GM19238 (cell line): ENCODE measurements around the gene TSSK6.
A peak's percentile ranks its signal among the peaks of the same experiment; 100 is the strongest.
"Not testable (repeated sequence)": the region's sequence is repeated elsewhere in the genome, so short reads cannot be mapped to it uniquely, and the experiment has no call there.

Experiments
- DNase-seq: peaks from one replicate; pipeline ENCODE4 v3.0.0; 2011; ENCODE audit warnings: low spot score; ENCODE audit not compliant: insufficient read length

Gene TSSK6

DNA sequence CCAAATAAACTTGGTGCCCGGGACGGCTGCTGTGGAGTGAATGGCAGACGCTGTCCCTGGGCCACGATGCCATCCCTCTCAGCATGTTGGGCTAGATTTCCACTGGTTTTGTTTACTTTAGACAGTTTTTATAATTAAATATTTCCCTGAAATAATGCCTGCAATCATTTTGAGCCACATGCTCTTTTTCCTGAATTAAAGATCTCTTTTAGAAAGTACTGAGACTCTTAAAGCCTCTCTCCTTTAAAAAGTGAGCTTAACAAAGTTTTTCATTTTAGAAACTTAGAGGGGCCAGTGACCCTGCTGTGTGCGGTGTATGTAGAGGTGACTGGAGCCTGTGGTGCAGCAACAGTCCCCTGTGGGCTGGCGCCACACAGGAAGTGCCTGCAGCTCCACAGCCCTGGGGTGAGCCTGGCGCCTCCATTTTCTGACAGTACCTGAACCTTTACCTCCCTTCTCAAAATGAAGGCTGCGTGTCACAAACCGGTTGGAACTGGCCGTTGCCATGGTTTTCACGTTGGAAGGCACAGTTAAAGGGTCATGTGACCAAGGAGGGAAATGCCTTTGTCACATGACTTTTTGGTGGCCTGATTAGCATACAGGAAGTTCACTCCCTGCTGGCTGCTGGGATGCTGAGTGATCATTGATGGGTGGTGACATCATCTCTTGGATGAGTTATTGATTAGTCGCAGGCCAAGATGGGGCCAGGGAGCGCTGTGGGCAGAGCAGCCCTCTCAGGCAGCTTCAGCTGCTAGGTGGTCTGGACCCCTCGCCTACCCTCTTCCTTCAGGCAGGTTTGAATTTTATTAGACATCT, 26.3 kb downstream of the TSSK6 start:
- DNase-seq, result peak; percentile 70

DNA sequence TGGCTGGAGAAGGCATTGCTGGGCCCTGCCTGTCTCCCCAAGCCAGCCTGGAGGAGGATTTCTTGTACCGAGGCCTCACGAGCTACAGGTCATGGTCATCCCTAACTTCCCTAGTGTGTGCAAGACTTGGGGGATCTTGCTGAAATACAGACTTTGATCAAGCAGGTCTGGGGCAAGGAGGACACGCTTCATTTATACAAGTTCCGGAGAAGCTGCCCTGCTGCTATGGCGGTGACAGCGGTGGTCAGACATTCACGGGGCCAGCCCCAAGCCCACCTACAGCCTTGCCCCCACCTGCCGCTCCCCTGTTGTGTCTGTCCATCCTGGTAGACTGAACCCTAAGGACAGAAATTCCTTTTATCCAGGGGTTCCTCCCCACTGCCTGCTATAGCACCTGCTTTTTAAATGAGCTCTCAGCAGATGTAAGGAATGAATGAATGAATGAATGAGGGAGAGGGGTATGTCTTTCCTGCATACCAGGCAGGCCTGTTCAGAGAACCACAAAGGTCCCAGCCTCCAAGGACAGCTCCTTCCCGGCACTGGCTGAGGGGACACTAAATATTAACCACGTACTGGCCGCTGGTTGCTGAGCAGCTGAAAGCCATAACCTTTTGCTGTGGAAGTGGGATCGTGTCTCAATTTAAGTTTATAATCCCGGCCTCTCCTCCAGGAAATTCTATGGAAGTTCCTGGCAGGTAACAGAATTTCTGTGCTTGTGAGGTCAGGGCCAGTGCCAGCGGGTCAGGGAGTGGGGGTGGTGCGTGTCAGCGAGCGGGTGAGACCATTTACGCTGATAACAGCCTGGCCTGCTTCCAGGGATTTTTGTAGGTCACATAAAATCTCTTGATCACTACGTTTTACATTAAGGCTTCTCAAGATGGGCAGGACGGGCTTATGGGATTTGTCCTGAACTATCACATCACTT, 27.1 kb downstream of the TSSK6 start:
- no peak for DNase-seq

GRCh38 chr19:19487077-19487949, 28.0 kb downstream of the TSSK6 start:
- no peak for DNase-seq

DNA sequence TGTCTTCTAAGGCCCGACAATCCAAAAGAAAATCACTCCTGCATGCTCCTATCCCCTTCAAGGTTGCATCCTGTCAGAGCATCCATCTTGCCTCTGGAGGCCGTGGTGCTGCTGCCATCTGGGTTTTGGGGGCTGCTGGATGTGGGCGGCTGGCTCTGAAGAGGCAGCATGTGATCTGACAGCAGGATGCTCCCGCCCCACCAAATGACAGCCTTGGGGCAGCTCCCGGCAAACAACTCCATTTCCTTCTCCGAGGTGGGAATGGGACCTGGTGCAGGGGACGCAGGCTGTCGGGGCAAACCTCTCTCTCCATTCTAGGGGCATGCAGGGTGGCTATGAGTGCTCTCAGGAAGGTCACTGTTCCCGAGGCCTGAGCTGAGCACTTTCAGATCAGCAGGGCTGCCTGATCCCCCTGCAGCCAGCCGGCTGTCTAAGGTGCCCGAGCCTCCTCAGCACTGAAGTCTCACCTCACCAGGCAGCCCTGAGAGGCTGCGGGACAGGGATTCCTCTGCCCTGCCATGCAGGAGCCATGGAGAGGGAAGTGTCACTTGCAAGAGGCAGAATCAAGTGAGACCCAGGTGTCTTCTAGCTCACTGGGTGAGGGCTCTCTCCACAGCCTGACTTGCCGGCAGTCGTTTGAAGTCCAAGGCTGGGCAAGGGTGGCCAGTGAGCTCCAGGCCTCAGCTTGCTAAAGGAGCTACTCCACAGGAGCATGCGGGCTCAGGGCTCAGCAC, 28.8 kb downstream of the TSSK6 start:
- DNase-seq, result no peak

DNA sequence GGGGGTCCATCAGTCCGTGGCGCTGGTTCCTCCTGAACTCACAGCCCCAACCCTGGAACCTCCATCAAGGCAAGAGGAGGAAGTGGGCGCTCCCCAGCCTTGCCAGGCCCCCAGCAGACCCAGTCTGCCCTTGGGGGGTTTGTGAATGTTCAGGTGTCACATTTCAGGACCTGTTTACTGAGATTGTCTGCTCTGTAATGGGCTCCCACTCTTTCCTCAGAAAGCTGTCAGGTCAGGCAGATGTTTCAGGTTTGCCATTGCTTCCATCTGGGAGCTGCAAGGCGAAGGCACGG, 29.4 kb downstream of the TSSK6 start:
- DNase-seq, result no peak

GRCh38 chr19:19485161-19485997, 30.0 kb downstream of the TSSK6 start:
- no peak for DNase-seq

- no peak for DNase-seq
Measured at GRCh38 chr19:19482809-19483596, 32.3 kb downstream of the TSSK6 start.

DNA sequence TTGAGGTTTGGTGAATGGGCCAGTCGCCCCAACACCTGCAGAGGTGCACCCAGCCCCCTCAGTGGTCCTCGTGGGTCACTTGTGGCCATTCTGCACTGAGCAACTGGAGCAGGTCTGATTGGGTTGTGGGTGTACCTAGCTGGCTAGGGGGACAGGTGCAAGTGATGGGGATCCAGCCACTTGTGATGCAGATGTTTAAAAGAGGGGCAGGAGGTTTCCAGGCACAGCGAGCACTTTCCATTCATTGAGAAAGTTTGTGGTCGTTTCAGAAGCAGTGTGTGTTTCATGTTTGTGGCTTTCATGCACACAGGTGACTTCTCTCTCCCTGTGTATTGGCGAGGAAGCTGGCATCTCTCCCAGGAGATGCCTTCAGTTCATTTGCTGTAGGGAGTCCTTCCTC, 34.7 kb downstream of the TSSK6 start:
- peak; percentile 37 for DNase-seq

DNA sequence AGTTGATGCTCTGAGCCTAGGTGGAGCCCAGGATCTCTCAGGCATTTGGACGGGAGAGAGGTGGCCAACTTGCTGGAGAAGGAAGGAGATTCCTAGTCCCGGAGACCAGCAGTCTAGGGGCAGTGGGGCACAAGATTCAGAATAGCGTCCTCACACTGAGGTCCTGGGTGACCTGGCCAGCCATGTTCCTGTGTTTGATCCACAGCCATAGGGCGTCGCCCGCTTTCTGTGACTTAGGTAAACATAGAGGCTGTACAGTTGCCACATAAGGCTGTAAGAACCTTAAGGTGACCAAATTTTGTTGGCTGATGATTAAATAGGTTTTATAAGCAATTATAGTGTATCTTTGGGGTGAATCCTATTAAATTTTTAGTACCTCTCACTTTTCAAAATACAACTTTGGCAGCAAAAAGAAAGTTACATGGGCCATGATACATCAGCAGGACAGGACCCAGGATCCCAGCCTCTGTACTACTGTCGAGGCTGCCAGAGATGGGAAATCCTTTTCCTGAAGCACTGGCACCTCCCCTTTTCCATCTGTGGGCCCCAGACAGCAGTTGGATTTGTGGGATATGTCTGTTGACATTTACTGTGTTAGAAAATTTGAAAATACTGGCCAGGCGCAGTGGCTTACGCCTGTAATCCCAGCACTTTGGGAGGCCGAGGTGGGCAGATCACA, 37.5 kb downstream of the TSSK6 start:
- DNase-seq, result no peak

- no peak for DNase-seq
Measured at GRCh38 chr19:19475849-19476828, 39.2 kb downstream of the TSSK6 start.

DNA sequence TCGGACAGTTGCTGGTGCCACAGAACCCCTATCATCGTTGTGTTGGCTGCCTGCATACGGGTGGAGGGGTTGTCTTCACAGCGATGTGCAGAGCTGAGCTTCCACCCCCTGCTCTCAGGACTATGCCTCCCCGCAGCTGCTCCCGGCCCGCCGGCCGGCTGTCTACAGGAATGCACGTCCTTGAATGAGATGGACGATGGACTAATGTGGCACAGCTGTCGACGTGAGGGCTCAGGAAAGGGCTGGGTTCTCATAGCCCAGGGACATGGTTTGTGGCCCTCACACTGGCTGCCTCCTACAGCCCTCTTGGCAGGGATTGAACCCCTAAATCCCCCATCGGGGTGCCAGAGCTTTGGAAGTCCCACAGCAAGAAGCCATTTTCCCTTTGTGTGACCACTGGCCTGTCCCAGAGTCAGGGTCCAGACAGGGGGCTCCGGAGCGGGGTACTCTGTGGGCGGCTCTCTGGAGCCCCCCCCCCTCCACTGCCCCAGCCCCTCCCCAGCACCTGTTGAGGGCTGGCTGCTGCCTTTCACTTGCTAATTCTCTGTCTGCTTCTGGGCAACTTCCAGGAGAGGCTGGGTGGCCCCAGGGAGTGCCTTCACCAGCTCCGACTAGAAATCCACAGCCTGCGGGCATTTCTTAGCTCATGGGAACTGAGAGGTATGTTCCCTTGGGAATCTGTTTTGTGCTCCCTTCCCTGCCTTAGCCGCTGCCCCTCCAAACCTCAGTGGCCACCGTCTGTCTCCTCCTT, 40.2 kb downstream of the TSSK6 start:
- DNase-seq, result no peak

DNA sequence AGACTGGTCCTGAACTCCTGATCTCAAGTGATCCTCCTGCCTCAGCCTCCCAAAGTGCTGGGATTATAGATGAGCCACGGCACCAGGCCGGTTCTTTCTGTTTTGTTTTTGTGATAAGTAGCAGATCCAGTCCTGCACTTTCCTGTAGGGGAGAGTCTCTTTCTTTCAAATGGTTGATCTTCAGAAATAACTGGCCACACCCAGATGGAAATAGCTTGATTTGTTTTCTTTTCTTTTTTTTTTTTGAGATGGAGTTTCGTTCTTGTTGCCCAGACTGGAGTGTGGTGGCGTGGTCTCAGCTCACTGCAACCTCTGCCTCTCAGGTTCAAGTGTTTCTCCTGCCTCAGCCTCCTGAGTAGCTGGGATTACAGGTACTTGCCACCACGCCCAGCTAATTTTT, 43.2 kb downstream of the TSSK6 start:
- DNase-seq, result not testable (repeated sequence)

DNA sequence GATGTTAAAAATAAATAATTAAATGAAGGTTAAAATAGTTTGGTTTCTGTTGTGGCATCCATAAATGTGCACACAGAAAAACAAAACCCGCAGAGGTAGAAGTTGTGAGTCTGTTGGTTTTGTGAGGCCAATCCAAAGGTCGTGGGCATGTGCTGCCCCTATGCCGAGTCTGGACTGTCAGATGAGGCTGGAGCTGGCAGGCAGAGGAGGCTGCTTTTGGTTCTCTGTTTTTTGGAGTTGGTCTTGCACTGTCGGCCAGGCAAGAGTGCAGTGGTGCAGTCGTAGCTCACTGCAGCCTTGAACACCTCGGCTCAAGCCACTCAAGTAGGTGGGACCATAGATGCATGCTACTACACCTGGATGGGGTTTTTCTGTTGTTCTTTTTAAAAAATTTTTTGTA, 43.7 kb downstream of the TSSK6 start:
- DNase-seq, result no peak

GRCh38 chr19:19470579-19470978, 44.8 kb downstream of the TSSK6 start:
- DNase-seq, result no peak

DNA sequence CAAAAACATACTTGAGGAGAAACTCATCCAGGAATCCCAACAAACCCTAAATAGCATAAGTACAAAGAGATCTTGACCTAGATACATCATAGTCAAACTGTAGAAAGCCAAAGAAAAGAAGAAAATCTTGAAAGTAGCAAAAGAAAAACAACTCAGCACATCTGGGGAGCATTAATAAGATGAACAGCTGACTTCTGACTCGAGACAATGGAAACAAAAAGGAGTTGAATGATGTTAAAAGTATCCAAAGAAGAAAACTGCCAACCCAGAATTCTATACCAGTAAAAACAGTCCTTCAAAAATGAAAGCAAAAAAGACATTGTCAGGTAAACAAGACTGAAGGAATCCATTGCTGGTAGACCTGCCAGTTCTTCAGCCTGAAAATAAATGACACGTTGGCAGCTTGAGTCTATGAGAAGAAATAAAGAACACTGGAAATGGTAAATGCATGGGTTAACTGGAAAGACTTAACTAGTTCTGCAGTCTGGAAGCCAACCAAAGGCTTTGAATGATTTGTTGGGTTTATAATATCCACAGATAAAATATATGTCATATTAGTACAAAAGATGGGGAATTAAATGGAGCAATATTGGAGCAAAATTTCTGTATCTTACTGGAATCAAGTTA, 46.8 kb downstream of the TSSK6 start:
- no peak for DNase-seq

DNA sequence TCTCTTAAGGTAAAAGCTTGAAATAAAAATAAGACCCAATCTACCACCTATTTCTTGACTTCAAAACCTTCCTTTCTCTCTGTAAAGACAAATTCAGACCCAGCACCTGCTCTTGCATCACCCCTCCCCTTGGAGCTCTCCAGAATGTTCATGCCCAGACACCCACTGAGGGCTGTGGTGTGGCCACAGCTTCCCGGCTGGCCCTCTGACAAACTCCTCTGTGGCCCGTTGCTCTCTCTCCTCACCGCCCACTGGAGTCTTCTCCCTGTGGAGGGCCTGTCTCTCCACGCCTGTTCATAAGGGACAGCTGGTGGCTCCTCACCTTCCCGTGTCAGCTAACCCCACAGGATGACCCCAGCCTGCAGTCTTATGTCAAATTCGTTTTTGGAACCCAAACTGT, 49.1 kb downstream of the TSSK6 start:
- DNase-seq, result no peak
